ENCODE measurements around the gene TRERF1. TPM values are rescaled to one million over a fixed set of nuclear protein-coding genes. Genes with fewer than 3 reads are reported as not detected.

TRERF1 gene
- total and polyA plus RNA-seq, 2 of the 8 experiments (the other 6 are each of a cell fraction or from before 2014, with no cell fraction given), result 10.8 to 21.5 TPM

DNA sequence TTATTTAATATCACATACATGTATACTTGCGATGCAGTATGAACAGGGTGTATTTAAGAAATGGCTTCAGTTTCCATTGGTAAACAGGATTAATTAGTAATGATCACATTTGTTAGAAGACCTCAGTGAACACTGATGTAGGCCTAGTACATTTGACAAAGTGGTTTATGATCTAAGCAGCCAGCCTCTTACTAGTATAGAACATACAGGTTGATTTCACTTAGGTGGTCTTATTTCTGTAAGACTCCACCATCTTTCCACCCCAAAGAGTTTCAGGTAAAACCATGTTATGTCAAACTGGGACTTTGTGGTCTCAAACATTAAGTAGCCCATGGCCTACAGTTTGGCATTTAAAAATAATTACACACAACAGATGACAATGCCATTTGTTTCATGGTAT is 213.9 kb downstream of the TRERF1 start (continued):
- TF ChIP-seq RNF2 (IDR thresholded peaks at IDR 0.05; ENCODE audit: borderline replicate concordance, low read depth, low read length, missing control alignments, poor library complexity, severe bottlenecking), result no peak

All from H1 (cell line).